Activated CD8-positive, alpha-beta memory T cell treated with anti-CD3 and anti-CD28 coated beads for 4 hours (primary cell): ENCODE measurements around the gene G6PC3.
A peak's percentile ranks its signal among the peaks of the same experiment; 100 is the strongest.
"Not testable (repeated sequence)": the region's sequence is repeated elsewhere in the genome, so short reads cannot be mapped to it uniquely, and the experiment has no call there.

Experiments
- DNase-seq, 2 donors: peaks; one replicate each; pipeline ENCODE4 v3.0.0-alpha.2; 2020; ENCODE audit warnings: low read depth in 2 of 2

Gene G6PC3

DNA sequence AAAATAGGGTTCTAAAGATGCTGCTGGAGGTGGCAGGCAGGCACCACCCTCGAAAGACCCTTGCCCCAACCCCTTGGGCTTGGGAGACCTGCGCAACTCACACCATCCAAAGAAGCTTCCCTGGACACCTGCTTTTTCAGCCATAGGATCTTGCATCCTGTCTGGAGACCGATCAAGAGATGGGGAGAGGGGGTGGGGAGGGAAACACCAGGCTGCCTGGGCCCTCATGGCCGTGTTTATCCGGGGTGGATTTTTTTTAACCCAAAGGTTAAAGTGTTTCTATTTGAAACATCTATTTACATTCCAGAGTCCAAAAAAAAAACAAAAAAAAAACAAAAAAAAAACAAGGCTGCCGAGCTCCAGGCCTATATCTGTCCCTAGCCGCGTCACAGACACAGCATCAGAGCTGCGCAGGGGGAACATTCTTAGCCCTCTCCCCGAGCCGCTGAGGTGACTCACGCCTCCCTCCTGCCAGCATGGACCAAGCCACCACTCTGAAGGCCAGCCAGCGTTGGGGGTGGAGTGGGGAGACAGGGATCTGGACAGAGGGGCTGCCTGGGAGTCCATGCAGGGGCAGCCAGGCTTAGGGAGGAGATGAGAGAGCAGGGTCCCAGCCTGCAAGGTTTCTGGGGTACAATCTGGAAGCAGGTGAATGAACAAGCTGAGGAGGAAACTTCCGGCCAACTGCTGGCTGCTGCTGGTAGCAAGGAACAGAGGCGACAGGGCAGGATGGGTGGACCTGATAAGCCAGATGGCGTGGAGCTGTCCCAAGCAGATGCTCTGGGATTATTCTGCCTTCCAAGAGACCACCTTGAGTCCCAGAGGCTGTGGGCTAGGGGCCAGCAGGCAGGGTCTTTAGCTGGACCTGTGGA, 38.1 kb downstream of the G6PC3 start:
- no peak for DNase-seq

- DNase-seq, result no peak
Observed at GRCh38 chr17:44109312-44109630, 38.7 kb downstream of the G6PC3 start.

- DNase-seq, result no peak
Observed at GRCh38 chr17:44110011-44110686, 39.6 kb downstream of the G6PC3 start.

DNA sequence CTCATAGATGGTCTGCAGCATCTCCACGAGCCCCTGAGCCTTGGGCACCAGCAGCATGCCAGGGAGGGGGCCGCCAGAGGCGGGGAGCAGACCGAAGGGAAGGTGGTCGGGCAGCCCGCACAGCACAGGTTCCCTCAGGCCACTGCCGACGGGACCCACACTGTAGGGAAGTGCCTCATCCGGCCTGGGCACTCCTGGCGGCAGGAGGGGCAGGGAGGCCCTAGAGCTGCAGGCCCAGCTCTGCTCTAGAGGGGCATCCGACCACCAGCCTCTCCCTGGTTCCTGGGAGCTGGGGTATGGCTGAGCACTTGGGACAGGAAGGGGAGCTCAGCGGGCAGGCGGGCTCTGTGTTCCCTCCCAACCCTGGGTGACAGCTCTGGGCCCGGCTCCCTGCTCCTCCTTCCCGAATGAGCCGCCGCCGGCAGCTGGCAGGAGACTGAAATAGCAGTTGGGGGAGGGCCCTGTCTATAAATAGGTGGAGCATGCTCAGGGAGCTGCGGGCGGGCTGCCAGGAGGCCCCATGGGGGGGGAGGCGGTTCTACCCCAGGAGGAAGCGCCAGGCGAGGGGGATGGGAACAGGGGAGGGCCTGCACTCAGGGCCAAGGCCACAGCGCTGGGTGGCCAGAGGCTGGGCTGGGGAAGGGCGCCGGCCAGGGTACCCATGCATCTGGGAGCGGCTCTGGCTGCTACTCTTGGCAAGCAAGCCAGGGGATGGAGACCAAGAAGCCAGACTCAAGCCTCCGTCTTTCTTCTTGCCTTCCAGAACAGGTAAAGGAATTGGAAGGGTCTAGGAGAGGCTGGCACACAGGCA, 40.5 kb downstream of the G6PC3 start:
- DNase-seq, result peak in 1 of 2 donors; percentile 33

- no peak for DNase-seq
Observed at GRCh38 chr17:44111777-44112176, 41.2 kb downstream of the G6PC3 start.

DNA sequence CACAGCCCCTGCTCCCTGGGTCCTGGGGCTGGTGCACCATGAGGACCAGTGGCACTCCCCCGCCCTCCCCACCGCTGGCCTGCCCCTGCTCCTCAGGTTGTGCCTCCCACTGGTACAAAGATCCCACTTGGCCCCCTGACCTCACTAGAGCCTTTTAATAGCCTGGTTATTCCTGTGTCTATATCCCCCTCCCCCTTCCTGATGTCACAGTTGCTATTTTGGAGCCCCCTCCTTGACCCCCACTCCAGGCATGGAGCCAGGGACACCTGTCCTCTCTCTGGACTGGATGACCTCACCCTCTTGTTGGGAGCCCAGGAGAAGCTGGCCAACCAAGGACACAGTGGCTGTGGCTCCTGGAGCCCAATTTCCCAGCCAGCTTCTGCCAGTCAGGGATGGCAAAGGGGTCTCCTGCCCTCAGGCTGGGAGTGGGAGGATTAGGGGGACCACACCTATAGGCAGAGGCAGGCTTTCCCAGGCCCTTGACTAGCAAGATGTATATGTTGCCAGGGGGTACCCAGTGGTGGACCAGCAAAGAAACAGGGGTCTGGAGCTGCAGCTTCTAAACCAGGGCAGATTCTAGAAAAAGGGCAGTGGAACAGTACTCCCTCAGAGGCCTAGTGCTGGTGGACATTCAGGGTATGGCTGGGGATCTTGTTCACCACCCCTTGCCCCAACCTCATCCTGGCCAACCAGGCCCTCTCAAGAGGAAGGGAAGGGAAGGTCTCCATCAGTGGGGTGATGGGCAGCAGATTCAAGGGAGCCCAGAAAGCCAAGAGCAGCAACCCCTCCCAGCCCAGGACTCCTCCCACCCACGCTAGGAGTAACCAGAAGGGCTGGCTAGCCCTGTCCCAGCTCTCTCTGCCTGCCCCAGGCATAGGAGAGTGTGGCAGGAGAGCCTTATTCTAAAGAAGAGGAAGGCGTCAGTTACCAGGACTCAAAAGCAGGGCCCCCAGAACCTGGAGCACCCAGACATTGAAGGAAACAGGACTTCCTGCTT, 42.0 kb downstream of the G6PC3 start:
- DNase-seq, result no peak

DNA sequence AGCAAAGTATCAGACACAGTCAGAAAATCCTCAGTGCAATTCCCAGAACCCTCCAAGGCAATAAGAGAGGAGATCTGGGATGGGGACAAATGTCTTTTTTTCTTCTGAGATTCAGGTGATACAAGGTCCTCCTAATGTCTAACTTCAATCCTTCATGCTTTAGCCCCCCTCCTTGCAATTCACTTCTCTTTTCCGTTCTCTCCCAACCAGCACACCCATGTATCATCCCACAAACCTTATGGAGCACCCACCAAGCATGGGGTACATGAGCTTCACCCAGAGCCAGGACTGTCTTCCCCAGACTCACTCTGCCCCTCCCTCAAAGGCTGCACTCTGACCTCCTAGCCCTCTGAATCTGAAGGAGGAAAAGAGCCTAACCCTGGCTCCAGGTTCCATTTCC, 42.8 kb downstream of the G6PC3 start:
- no peak for DNase-seq

DNA sequence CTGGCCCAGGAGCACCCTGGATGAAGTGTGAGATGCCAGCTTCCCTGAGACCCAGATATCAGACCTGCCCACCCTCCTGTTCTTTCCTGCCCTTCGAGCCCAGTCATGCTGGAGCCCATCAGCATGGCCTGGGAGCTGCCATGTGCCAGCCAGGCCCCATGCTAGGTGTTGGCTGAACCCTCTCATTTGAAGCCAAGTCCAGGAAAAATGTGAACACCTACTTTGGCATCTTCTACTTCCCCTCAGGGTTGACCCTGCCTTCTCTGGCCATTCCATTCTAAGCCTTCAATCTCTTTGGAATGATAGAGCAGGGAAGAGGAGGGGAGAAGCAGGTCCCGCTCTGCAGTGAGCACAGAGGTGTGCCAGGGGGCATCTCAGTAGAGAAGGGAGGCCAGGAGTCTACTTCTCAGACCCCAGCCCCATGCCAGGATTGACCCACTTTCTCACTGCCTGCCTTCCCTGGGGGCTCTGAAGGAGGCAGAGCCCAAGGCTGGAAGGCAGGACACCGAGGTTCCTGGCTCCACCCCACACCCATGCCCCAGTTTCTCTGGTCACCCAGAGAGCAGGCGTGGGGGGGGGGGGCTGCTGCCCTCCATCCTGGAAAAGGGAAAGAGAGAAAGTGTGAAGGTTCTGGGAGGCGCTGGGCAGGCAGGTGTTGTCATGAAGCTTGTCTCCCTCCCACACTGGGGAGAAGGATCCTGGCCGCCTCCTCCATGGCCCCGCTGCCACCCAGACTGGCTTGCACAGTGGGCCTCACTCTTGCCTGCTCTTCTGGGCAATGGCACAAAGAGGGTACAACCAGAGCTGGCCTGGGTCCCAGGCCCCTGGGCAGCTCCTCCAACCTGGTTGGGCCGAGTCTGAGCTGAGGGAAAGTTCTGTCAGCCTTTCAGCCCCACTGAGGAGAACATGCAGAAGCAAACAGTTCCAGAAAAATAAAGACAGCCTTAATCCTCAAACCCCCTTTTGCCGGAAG, 43.6 kb downstream of the G6PC3 start:
- DNase-seq, result no peak

GRCh38 chr17:44115585-44116415, 45.3 kb downstream of the G6PC3 start:
- no peak for DNase-seq

DNA sequence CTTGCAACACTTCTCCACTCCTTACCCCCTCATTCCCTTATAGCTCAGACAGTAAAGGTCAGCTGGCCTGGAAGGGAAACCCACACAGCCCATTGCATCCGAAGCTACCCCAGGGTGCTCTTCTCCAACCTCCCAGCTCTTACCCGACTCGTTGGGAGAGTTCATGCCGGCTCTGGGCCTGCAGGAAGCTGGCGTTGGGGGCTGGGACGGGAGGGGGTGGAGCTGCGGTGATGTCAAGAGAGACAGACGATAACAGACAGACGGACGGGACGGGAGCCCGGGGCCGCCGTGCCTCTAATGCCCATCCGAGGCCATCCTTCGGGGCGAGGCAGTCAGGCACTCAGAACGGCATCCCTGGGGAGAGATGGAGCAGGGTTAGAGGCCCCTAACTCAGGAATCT, 46.8 kb downstream of the G6PC3 start:
- no peak for DNase-seq

GRCh38 chr17:44118427-44119050, 48.0 kb downstream of the G6PC3 start:
- DNase-seq, result no peak

GRCh38 chr17:44119062-44119461, 48.5 kb downstream of the G6PC3 start:
- no peak for DNase-seq

DNA sequence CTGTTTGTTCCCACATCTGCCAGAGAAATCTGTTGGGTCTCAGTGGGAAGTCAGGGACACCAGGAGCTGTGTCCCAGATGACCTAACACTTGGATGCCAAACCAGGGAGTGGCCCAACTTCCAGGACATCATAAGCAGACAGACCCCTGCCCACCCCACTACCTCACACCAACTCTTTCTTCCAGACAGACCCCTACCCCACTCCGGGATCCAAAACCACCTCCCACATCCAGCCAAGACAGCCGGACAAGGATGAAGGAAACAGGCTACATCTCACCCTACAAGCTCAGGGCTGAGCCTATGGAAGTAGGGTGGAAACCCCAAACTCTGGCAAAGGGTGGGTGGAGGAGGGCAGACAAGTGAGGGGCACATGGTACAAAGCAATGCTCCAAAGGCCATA, 49.3 kb downstream of the G6PC3 start:
- no peak for DNase-seq

GRCh38 chr17:44120281-44120680, 49.7 kb downstream of the G6PC3 start:
- DNase-seq, result not testable (repeated sequence)

DNA sequence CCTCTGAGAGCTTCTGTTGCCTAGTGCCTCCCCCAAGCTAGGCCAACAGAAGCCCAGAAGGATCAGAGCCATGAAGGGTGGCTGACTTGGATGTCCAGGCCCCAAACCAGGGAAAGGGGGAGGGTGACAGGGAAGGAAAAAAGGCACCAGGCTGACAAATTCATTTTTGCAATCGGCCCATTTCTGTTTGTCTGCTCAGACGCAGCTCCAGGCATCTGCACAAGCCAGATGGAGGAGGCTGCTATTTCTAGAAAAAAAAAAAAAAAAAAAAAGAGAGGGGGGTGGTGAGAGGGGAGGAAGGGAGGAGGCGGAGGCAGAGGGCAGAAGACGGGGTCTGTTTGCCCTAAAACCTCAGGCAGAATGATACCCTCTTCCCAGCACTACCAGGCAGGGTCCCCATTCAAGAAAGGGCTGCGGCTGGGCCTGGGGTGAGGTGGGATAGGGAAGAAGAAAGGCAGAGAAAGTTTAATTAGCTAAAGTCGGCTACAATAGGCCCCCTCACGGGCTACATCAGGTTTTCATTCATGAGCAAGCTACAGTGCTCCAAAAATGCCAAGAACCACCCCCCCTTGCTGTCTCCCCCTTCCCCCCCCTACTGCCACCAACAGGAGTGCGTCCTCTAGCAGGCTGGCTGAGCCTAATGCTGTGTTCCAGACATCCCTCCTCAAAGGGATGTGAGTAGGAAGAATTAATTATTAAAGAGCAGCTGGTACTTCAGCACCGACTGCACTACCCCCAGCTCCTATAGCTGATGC, 50.5 kb downstream of the G6PC3 start:
- no peak for DNase-seq

- no peak for DNase-seq
Observed at GRCh38 chr17:44121997-44122815, 51.7 kb downstream of the G6PC3 start.

DNA sequence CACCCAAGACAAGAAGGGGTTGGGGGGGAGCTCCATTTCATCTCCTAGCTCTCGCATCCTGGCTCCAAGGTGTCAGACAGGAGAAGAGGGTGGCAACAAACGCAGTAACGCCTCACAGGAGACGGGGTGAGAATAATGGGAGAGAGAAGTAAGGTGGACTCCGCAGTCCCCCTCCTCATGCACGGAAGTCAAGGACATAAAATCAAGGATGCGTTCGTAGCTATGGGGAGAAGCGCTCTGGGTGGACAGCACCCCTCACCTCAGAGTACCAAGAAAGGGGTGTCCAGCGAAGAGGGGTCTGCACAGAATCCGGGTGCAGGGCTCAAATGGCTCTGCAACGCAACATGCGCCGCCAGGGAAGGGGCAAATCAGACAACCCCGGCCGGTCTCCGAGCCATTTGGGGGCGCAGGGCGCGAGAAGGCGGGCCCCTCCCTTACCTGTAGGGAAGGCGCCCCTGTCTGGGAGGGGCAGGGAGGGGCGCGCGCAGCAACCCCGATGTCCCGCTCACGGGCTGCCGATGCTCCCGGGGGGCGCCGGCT, 52.4 kb downstream of the G6PC3 start:
- DNase-seq, result no peak
